Transverse colon (tissue), 4 donors: ENCODE data around the gene AGAP1. TPM values are rescaled to one million over a fixed set of nuclear protein-coding genes. Genes with fewer than 3 reads are reported as not detected.

ENCODE experiments used
- DNase-seq: peaks from one replicate; pipeline ENCODE4 v3.0.0-alpha.2; 2019
- H3K27ac ChIP-seq, 4 donors: fragments of 200-600 bp; sonication (generic); 2 replicates each; pipeline ENCODE4 v1.5.1; 2016 to 2018; ENCODE audit warnings: inconsistent platforms in 4 of 4
- H3K27me3 ChIP-seq: fragments of 200-600 bp; sonication (generic); 2 replicates; pipeline ENCODE4 v1.5.1; 2017; ENCODE audit warnings: inconsistent platforms
- H3K36me3 ChIP-seq, 4 donors: fragments of 200-600 bp; sonication (generic); 2 replicates each; pipeline ENCODE4 v1.5.1; 2017 to 2019; ENCODE audit warnings: inconsistent platforms in 4 of 4
- H3K4me1 ChIP-seq, 4 donors: fragments of 200-600 bp; sonication (generic); 2 replicates each; pipeline ENCODE4 v1.5.1; 2017 to 2020; ENCODE audit warnings: inconsistent platforms in 4 of 4
- H3K4me3 ChIP-seq, 4 donors: fragments of 200-600 bp; sonication (generic); 1 replicate in 1 of 4; 2 replicates in 3 of 4; pipeline versions ENCODE4 v1.5.1 to v1.6.1; 2017 to 2019; ENCODE audit warnings: inconsistent platforms in 4 of 4
- H3K9me3 ChIP-seq, 2 donors: fragments of 200-600 bp; sonication (generic); 2 replicates each; pipeline ENCODE4 v1.5.1; 2017 to 2019; ENCODE audit warnings: inconsistent platforms in 2 of 2
- CTCF ChIP-seq, 5 experiments: fragments of 200-600 bp in 3 of 5; fragments of 450-650 bp in 2 of 5; sonication (generic) in 3 of 5; IDR thresholded peaks; 1 replicate in 2 of 5; 2 replicates in 3 of 5; pipeline ENCODE4 v1.5.1; 2016 to 2017; ENCODE audit warnings: antibody characterized with exemption in 5 of 5, inconsistent platforms in 3 of 5, mild to moderate bottlenecking in 2 of 5, moderate library complexity in 1 of 5
- EP300 ChIP-seq: sonication (generic); formaldehyde crosslinking; IDR thresholded peaks from one replicate; pipeline ENCODE4 v1.6.1; 2017; ENCODE audit warnings: antibody characterized with exemption, low read depth
- POLR2A ChIP-seq: fragments of 450-650 bp; IDR thresholded peaks from one replicate; pipeline ENCODE4 v1.6.1; 2016; ENCODE audit warnings: antibody characterized with exemption, mild to moderate bottlenecking, moderate library complexity
- POLR2AphosphoS5 ChIP-seq, 3 donors: sonication (generic); formaldehyde crosslinking; IDR thresholded peaks; one replicate each; pipeline ENCODE4 v1.6.1; 2016; ENCODE audit warnings: antibody characterized with exemption in 3 of 3
- WGBS, 2 donors: methylation state at CpG; one replicate each; pipeline ENCODE4 v1.1.5; 2018; ENCODE audit warnings: low coverage in 1 of 2; 5-methylcytosine and 5-hydroxymethylcytosine counted together
- in situ Hi-C, 4 donors: fragments of 200-750 bp; cut with MboI; loops; one replicate each; pipeline versions ENCODE4 v1.15.0 to v1.15.1; 2017; ENCODE audit warnings: low sequenced_read_pairs in 3 of 4, low pct_ligation_motif_present in 1 of 4, low pct_unique_long_range_greater_than_20kb in 1 of 4
- intact Hi-C: fragments of 100-400 bp; cut with DNase I; formaldehyde crosslinking; loops from one replicate; pipeline ENCODE4 v1.15.1; 2023; ENCODE audit warnings: low total_unique reads
- total RNA-seq, 4 donors: library from RNA; depleted of rRNA; stranded (reverse); fragments of >200 nt; gene quantifications; one replicate each; pipeline ENCODE4 v1.1.0, GENCODE V29; 2016

AGAP1 gene
- total RNA-seq, 4 donors from 2014 or later, result 56.1 to 96.9 (median 71.2) TPM

- no peak overlapping the region for H3K4me3 ChIP-seq
- H3K9me3 ChIP-seq, result no peaks in the 10 kb centered on the region
- H3K27me3 ChIP-seq, result no peaks in the 10 kb centered on the region
- intact Hi-C loops, result no loop called here
- no peak for DNase-seq
- WGBS, 2 donors, result 91 to 96% methylated on average over 5 to 11 of the region's 11 CpGs
- peaks cover 22 to 54% (median 47%) of the 10 kb centered on the region in 4 donors for H3K4me1 ChIP-seq
- H3K36me3 ChIP-seq, result no peaks in the 10 kb centered on the region
- H3K27ac ChIP-seq, result peak overlapping the region in 1 of 4 donors; percentile 88
- TF ChIP-seq POLR2AphosphoS5 (IDR thresholded peaks at IDR 0.05) (no peak), POLR2A (no peak), CTCF (IDR thresholded peaks at IDR 0.05) (no peak), EP300 (no peak)
- in situ Hi-C loops, result no loop called here
Measured at GRCh38 chr2:235515821-235516220, 22.0 kb downstream of the AGAP1 start.

DNA sequence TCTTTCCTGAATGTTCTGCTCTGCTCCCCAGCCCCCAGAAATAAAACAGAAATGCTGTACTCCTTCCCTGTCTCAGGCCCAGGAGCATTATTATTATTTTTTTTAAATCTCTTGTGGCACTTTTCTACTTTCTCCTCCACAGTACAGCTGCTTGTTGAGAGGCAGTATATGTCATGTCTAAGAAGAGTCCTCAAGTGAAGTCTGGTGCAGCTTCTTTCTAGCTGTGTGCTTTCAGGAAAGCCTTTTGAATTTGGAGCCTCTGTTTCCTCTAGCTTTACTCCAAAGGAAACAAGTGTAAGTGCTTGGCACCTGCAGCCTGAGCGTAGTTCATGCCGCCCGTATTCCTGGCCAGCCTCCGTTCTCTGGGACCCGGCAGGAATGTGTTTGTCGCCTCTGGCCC lies 22.4 kb downstream of the AGAP1 start:
- Histone ChIP-seq H3K9me3 (no peaks in the 10 kb centered on the region), H3K4me3 (no peak overlapping the region), H3K36me3 (no peaks in the 10 kb centered on the region), H3K4me1 (peaks cover 18 to 50% (median 43%) of the 10 kb centered on the region in 4 donors), H3K27ac (no peak overlapping the region), H3K27me3 (no peaks in the 10 kb centered on the region)
- no peak for DNase-seq
- intact Hi-C loops (no loop called here), in situ Hi-C loops (no loop called here)
- TF ChIP-seq POLR2A (no peak), POLR2AphosphoS5 (IDR thresholded peaks at IDR 0.05) (no peak), CTCF (IDR thresholded peaks at IDR 0.05) (no peak), EP300 (no peak)
- 98% methylated on average over 6 of the region's 6 CpGs; no CpG with 5 or more reads in 1 of the 2 donors for WGBS, 2 donors

- Histone ChIP-seq H3K36me3 (no peaks in the 10 kb centered on the region), H3K4me3 (no peak overlapping the region), H3K27me3 (no peaks in the 10 kb centered on the region), H3K9me3 (no peaks in the 10 kb centered on the region), H3K27ac (peak overlapping the region; percentile 24 to 57 (median 34)), H3K4me1 (peaks cover 8 to 36% (median 28%) of the 10 kb centered on the region in 4 donors)
- intact Hi-C loops (no loop called here), in situ Hi-C loops (no loop called here)
- DNase-seq, result peak; percentile 64
- TF ChIP-seq POLR2AphosphoS5 (IDR thresholded peaks at IDR 0.05) (peak in 1 of 3 donors; percentile 24), POLR2A (no peak)
- 21 to 53% methylated on average over 3 to 11 of the region's 11 CpGs for WGBS, 2 donors
Measured at GRCh38 chr2:235518322-235519090, 24.7 kb downstream of the AGAP1 start.

GRCh38 chr2:235520787-235521186 lies 26.9 kb downstream of the AGAP1 start:
- peak; percentile 3 for DNase-seq
- no peak for TF ChIP-seq CTCF (IDR thresholded peaks at IDR 0.05)
- no peak for TF ChIP-seq POLR2A
- TF ChIP-seq EP300, result no peak
- TF ChIP-seq POLR2AphosphoS5 (IDR thresholded peaks at IDR 0.05), result no peak
- in situ Hi-C loops (no loop called here), intact Hi-C loops (no loop called here)
- peaks cover 0 to 18% (median 13%) of the 10 kb centered on the region in 4 donors for H3K4me1 ChIP-seq
- H3K9me3 ChIP-seq, result no peaks in the 10 kb centered on the region
- no peaks in the 10 kb centered on the region for H3K27me3 ChIP-seq
- H3K27ac ChIP-seq, result no peak overlapping the region
- no peaks in the 10 kb centered on the region for H3K36me3 ChIP-seq
- H3K4me3 ChIP-seq, result no peak overlapping the region
- 81 to 100% methylated on average over 1 to 6 of the region's 6 CpGs for WGBS, 2 donors
